NT2/D1 (cell line): ENCODE measurements around the gene TRABD2A.

Experiments
- YY1 ChIP-seq: IDR thresholded peaks from 2 replicates; pipeline ENCODE4 v1.6.1; 2011; ENCODE audit not compliant: insufficient read length, insufficient read depth
- ZNF274 ChIP-seq: IDR thresholded peaks from 2 replicates; pipeline ENCODE4 v1.6.1; 2011; ENCODE audit warnings: mild to moderate bottlenecking, low read depth, low read length

DNA sequence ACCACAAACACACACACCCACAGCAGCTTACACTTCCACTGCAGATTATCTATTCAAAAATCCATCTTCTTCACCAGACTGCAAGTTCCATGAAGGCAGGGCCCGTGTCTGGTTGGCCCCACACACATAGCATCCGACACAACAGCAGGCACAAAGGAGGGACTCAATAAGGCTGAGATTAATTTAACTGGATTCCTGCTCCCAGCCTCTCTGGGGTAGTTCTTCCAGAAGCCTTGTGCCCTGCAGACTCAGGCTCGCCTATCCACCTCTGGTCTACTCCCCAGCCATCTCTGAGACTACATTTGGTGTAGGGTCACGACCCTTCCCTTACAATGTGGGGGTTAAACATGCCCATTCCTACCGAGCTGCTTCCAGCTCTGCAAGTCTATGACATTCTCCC is 57.7 kb downstream of the TRABD2A start:
- TF ChIP-seq ZNF274 (no peak), YY1 (no peak)
